ENCODE measurements around the gene LGI4.

The LGI4 gene

GRCh38 chr19:35127871-35128270 is 7.0 kb downstream of the LGI4 start:
- Histone ChIP-seq H3K9ac (ENCODE audit: low read length) (no peak overlapping the region), H3K36me3 (ENCODE audit: control insufficient read depth, insufficient read depth, low read length, severe bottlenecking) (no peaks in the 10 kb centered on the region), H3K4me1 (ENCODE audit: control insufficient read depth, insufficient read depth, low read length) (peaks cover 43% of the 10 kb centered on the region), H3K4me3 (ENCODE audit: low read length) (no peak overlapping the region), H3K9me3 (ENCODE audit: control insufficient read depth, low read length) (no peaks in the 10 kb centered on the region), H3K27me3 (replicated peaks; ENCODE audit: control insufficient read depth, insufficient read depth, low read length) (no peaks in the 10 kb centered on the region)
- DNase-seq (ENCODE audit: low read depth), result no peak

- no peak overlapping the region for H3K4me3 ChIP-seq (ENCODE audit: low read length)
- no peaks in the 10 kb centered on the region for H3K27me3 ChIP-seq (replicated peaks; ENCODE audit: control insufficient read depth, insufficient read depth, low read length)
- no peaks in the 10 kb centered on the region for H3K9me3 ChIP-seq (ENCODE audit: control insufficient read depth, low read length)
- H3K9ac ChIP-seq (ENCODE audit: low read length), result peak overlapping the region; percentile 70
- H3K36me3 ChIP-seq (ENCODE audit: control insufficient read depth, insufficient read depth, low read length, severe bottlenecking), result no peaks in the 10 kb centered on the region
- DNase-seq (ENCODE audit: low read depth), result no peak
- peaks cover 53% of the 10 kb centered on the region for H3K4me1 ChIP-seq (ENCODE audit: control insufficient read depth, insufficient read depth, low read length)
Measured at GRCh38 chr19:35126624-35126959, 8.3 kb downstream of the LGI4 start.

- Histone ChIP-seq H3K9me3 (ENCODE audit: control insufficient read depth, low read length) (no peaks in the 10 kb centered on the region), H3K9ac (ENCODE audit: low read length) (peak overlapping the region; percentile 70), H3K4me3 (ENCODE audit: low read length) (no peak overlapping the region), H3K27me3 (replicated peaks; ENCODE audit: control insufficient read depth, insufficient read depth, low read length) (no peaks in the 10 kb centered on the region), H3K36me3 (ENCODE audit: control insufficient read depth, insufficient read depth, low read length, severe bottlenecking) (no peaks in the 10 kb centered on the region), H3K4me1 (ENCODE audit: control insufficient read depth, insufficient read depth, low read length) (peaks cover 59% of the 10 kb centered on the region)
- DNase-seq (ENCODE audit: low read depth), result no peak
Measured at GRCh38 chr19:35125749-35126623, 8.9 kb downstream of the LGI4 start.

GRCh38 chr19:35125270-35125717 is 9.6 kb downstream of the LGI4 start:
- H3K9ac ChIP-seq (ENCODE audit: low read length), result peak overlapping the region; percentile 98
- no peak overlapping the region for H3K4me3 ChIP-seq (ENCODE audit: low read length)
- H3K4me1 ChIP-seq (ENCODE audit: control insufficient read depth, insufficient read depth, low read length), result peaks cover 62% of the 10 kb centered on the region
- H3K36me3 ChIP-seq (ENCODE audit: control insufficient read depth, insufficient read depth, low read length, severe bottlenecking), result no peaks in the 10 kb centered on the region
- H3K9me3 ChIP-seq (ENCODE audit: control insufficient read depth, low read length), result no peaks in the 10 kb centered on the region
- no peak for DNase-seq (ENCODE audit: low read depth)
- H3K27me3 ChIP-seq (replicated peaks; ENCODE audit: control insufficient read depth, insufficient read depth, low read length), result no peaks in the 10 kb centered on the region

DNA sequence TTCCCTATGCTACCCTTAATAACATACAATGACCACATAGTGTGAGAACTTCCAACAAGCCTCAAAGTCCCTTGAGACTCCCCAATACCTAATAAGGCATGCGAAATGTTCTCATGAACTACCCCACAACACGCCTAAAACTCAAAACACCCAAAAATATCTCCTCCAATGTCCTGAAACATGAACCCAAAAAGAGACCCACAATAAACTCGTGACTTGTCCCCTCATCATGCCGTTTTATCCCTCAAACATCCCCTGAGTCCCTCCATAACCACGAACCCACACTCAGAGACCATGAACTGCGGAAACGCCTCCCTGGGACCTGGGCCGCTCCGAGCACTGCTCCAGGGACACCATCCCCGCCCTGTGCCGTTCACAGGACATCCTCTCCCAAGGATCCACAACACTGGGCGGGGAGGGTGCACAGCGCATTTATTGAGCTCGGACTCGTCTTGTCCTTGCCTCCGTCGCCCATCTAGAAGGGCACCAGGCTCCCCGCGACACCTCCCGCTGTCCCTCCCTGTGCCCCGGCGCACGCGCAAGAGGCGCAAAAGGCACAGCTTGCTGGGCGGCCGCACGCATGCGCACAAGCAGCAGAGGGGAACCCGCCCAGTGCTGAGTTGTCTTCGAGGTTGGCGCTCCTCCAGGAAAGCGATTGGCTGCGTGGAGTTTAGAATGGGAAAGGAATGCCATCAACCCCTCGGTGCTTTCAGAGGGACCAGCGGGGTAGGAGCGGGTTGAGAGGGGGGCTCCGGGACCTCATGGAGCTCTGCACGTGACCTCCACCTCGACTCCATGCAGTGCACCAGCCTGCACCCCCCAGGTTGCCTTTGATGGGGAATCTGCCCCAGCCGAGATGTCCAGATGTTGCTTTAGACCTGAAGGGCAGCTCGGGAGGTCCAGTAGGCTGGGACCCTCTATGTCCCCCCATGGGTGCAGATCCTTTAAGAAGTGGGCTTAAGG is 10.5 kb downstream of the LGI4 start:
- Histone ChIP-seq H3K4me1 (ENCODE audit: control insufficient read depth, insufficient read depth, low read length) (peaks cover 71% of the 10 kb centered on the region), H3K9ac (ENCODE audit: low read length) (peak overlapping the region; percentile 98), H3K27me3 (replicated peaks; ENCODE audit: control insufficient read depth, insufficient read depth, low read length) (no peaks in the 10 kb centered on the region), H3K9me3 (ENCODE audit: control insufficient read depth, low read length) (no peaks in the 10 kb centered on the region), H3K36me3 (ENCODE audit: control insufficient read depth, insufficient read depth, low read length, severe bottlenecking) (no peaks in the 10 kb centered on the region), H3K4me3 (ENCODE audit: low read length) (peak overlapping the region; percentile 91)
- DNase-seq (ENCODE audit: low read depth), result peak; percentile 97

GRCh38 chr19:35123573-35123972 is 11.3 kb downstream of the LGI4 start:
- peak; percentile 17 for DNase-seq (ENCODE audit: low read depth)
- Histone ChIP-seq H3K9me3 (ENCODE audit: control insufficient read depth, low read length) (no peaks in the 10 kb centered on the region), H3K9ac (ENCODE audit: low read length) (peak overlapping the region; percentile 98), H3K4me1 (ENCODE audit: control insufficient read depth, insufficient read depth, low read length) (peaks cover 77% of the 10 kb centered on the region), H3K4me3 (ENCODE audit: low read length) (peak overlapping the region; percentile 91), H3K27me3 (replicated peaks; ENCODE audit: control insufficient read depth, insufficient read depth, low read length) (no peaks in the 10 kb centered on the region), H3K36me3 (ENCODE audit: control insufficient read depth, insufficient read depth, low read length, severe bottlenecking) (no peaks in the 10 kb centered on the region)

DNA sequence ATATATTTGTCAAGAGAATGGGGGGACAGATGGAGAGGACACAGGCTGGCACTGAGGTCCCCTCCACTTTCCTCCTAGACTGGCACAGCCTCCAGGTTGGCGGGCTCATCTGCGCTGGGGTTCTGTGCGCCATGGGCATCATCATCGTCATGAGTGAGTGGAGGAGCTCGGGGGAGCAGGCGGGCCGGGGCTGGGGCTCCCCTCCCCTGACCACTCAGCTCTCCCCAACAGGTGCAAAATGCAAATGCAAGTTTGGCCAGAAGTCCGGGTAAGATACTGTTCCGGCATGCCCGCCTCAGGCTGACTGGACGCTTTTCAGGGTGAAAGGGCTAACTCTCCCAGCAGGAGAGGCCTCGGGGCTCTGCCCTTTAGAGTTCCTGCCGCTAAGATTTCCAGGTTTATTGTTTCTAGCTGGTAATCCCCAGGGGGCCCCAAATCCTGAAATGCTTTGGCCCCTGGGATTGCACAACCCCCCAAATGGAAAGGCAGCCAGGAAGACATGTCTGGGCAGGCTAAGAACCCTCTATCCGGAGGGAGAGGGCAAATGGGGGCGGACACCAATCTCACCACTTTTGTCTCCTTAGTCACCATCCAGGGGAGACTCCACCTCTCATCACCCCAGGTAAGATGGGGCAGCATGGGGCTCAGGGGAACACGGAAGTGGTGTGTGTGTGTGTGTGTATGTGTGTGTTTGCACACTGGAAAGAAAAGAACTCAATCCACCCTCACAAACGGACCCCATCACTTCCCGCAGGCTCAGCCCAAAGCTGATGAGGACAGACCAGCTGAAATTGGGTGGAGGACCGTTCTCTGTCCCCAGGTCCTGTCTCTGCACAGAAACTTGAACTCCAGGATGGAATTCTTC is 11.9 kb downstream of the LGI4 start:
- peak overlapping the region; percentile 91 for H3K4me3 ChIP-seq (ENCODE audit: low read length)
- peaks cover 81% of the 10 kb centered on the region for H3K4me1 ChIP-seq (ENCODE audit: control insufficient read depth, insufficient read depth, low read length)
- H3K9me3 ChIP-seq (ENCODE audit: control insufficient read depth, low read length), result no peaks in the 10 kb centered on the region
- H3K27me3 ChIP-seq (replicated peaks; ENCODE audit: control insufficient read depth, insufficient read depth, low read length), result no peaks in the 10 kb centered on the region
- peak overlapping the region; percentile 98 for H3K9ac ChIP-seq (ENCODE audit: low read length)
- no peak for DNase-seq (ENCODE audit: low read depth)
- H3K36me3 ChIP-seq (ENCODE audit: control insufficient read depth, insufficient read depth, low read length, severe bottlenecking), result no peaks in the 10 kb centered on the region

DNA sequence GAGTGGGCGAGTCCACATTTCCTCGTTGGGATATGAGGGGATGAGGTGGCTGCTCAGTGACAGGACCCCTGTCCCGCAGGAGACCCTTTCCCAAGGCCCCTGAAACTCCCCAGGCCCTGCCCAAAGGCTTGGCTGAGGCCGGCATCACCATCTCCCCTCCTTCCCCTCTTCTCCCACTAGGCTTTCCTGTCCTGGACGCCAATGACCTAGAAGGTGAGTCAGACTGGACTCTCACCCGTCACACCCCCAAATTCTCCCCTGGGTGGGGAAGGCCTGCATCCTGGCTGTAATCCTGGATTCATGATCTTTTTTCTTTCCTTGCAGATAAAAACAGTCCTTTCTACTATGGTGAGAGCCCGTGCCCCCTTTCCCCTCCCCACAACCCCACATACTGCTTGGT is 14.0 kb downstream of the LGI4 start:
- H3K36me3 ChIP-seq (ENCODE audit: control insufficient read depth, insufficient read depth, low read length, severe bottlenecking), result no peaks in the 10 kb centered on the region
- no peak for DNase-seq (ENCODE audit: low read depth)
- no peaks in the 10 kb centered on the region for H3K9me3 ChIP-seq (ENCODE audit: control insufficient read depth, low read length)
- no peak overlapping the region for H3K4me3 ChIP-seq (ENCODE audit: low read length)
- H3K27me3 ChIP-seq (replicated peaks; ENCODE audit: control insufficient read depth, insufficient read depth, low read length), result no peaks in the 10 kb centered on the region
- peaks cover 71% of the 10 kb centered on the region for H3K4me1 ChIP-seq (ENCODE audit: control insufficient read depth, insufficient read depth, low read length)
- H3K9ac ChIP-seq (ENCODE audit: low read length), result peak overlapping the region; percentile 83

GRCh38 chr19:35120492-35120891 is 14.4 kb downstream of the LGI4 start:
- H3K9me3 ChIP-seq (ENCODE audit: control insufficient read depth, low read length), result no peaks in the 10 kb centered on the region
- H3K4me1 ChIP-seq (ENCODE audit: control insufficient read depth, insufficient read depth, low read length), result peaks cover 67% of the 10 kb centered on the region
- peak overlapping the region; percentile 83 for H3K9ac ChIP-seq (ENCODE audit: low read length)
- no peak overlapping the region for H3K4me3 ChIP-seq (ENCODE audit: low read length)
- peak; percentile 34 for DNase-seq (ENCODE audit: low read depth)
- no peaks in the 10 kb centered on the region for H3K36me3 ChIP-seq (ENCODE audit: control insufficient read depth, insufficient read depth, low read length, severe bottlenecking)
- peaks cover 3% of the 10 kb centered on the region for H3K27me3 ChIP-seq (replicated peaks; ENCODE audit: control insufficient read depth, insufficient read depth, low read length)

DNA sequence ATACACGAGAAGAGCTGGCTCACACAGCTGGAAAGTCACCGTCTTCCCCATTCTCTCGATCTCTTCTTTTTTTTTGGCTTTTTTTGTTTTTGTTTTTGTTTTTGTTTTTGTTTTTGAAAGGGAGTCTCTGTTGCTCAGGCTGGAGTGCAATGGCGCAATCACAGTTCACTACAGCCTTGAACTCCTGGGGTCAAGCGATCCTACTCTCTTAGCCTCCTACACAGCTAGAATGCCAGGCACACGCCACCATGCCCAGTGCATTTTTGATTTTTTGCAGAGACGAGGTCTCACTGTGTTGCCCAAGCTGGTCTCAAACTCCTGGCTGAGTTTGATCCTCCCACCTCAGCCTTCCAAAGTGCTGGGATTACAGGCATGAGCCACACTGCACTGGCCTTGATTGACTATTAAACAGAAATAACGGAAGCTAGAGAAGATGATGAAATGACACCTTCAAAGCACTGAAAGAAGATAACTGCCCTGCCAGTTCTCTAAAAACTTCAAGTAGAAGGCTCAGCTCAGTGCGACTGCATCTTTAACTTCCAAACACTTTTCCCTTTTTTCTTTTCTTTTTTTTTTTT is 15.2 kb downstream of the LGI4 start:
- Histone ChIP-seq H3K4me1 (ENCODE audit: control insufficient read depth, insufficient read depth, low read length) (peaks cover 67% of the 10 kb centered on the region), H3K36me3 (ENCODE audit: control insufficient read depth, insufficient read depth, low read length, severe bottlenecking) (no peaks in the 10 kb centered on the region), H3K4me3 (ENCODE audit: low read length) (no peak overlapping the region), H3K9me3 (ENCODE audit: control insufficient read depth, low read length) (no peaks in the 10 kb centered on the region), H3K27me3 (replicated peaks; ENCODE audit: control insufficient read depth, insufficient read depth, low read length) (peaks cover 7% of the 10 kb centered on the region), H3K9ac (ENCODE audit: low read length) (peak overlapping the region; percentile 83)
- no peak for DNase-seq (ENCODE audit: low read depth)
